ENCODE measurements around the gene CLDN7.

GRCh38 chr17:7224661-7225111 lies 37.6 kb downstream of the CLDN7 start:
- TF ChIP-seq CTCF (IDR thresholded peaks at IDR 0.05 in 8 of 11, conservative IDR thresholded peaks at IDR 0.05 in 3 of 11), result no peak
- TF ChIP-seq POLR2AphosphoS5 (IDR thresholded peaks at IDR 0.05), result peak in 2 of 3 donors; percentile 7 to 47
- TF ChIP-seq POLR2A (IDR thresholded peaks at IDR 0.05), result no peak
